Esophagus muscularis mucosa (tissue), 4 donors: ENCODE data around the gene FZD7. TPM values are rescaled to one million over a fixed set of nuclear protein-coding genes. Genes with fewer than 3 reads are reported as not detected.
A peak's percentile ranks its signal among the peaks of the same experiment; 100 is the strongest.

ENCODE experiments used
- DNase-seq: peaks from one replicate; pipeline ENCODE4 v3.0.0-alpha.2; 2017; ENCODE audit errors: extremely low spot score
- H3K27ac ChIP-seq, 4 donors: fragments of 200-600 bp; sonication (generic); replicated peaks in 1 of 4; 1 replicate in 3 of 4; 2 replicates in 1 of 4; pipeline ENCODE4 v1.5.1; 2016 to 2019; ENCODE audit warnings: mild to moderate bottlenecking in 1 of 4
- H3K27me3 ChIP-seq, 4 donors: fragments of 200-600 bp; sonication (generic); one replicate each; pipeline versions ENCODE4 v1.5.1 to v1.6.0; 2016 to 2019
- H3K36me3 ChIP-seq, 4 donors: fragments of 200-600 bp; sonication (generic); one replicate each; pipeline ENCODE4 v1.5.1; 2016 to 2019
- H3K4me1 ChIP-seq, 4 donors: fragments of 200-600 bp; sonication (generic); one replicate each; pipeline ENCODE4 v1.5.1; 2016 to 2019
- H3K4me3 ChIP-seq, 4 donors: fragments of 200-600 bp; sonication (generic); 1 replicate in 2 of 4; 2 replicates in 2 of 4; pipeline ENCODE4 v1.5.1; 2016 to 2019; ENCODE audit warnings: mild to moderate bottlenecking in 4 of 4, moderate library complexity in 1 of 4
- H3K9me3 ChIP-seq, 4 donors: fragments of 200-600 bp; sonication (generic); 1 replicate in 3 of 4; 2 replicates in 1 of 4; pipeline ENCODE4 v1.5.1; 2016 to 2019
- EP300 ChIP-seq: sonication (generic); formaldehyde crosslinking; IDR thresholded peaks from one replicate; pipeline ENCODE4 v1.6.1; 2017; ENCODE audit warnings: antibody characterized with exemption
- POLR2A ChIP-seq: fragments of 450-650 bp; IDR thresholded peaks from one replicate; pipeline ENCODE4 v1.6.1; 2017; ENCODE audit warnings: antibody characterized with exemption, moderate library complexity, mild to moderate bottlenecking, low read depth
- POLR2AphosphoS5 ChIP-seq, 2 donors: sonication (generic); formaldehyde crosslinking; IDR thresholded peaks; one replicate each; pipeline ENCODE4 v1.6.1; 2017; ENCODE audit warnings: antibody characterized with exemption in 2 of 2
- WGBS: methylation state at CpG from one replicate; pipeline ENCODE4 v1.1.5; 2018; 5-methylcytosine and 5-hydroxymethylcytosine counted together
- intact Hi-C: fragments of 100-400 bp; cut with DNase I; formaldehyde crosslinking; loops from one replicate; pipeline ENCODE4 v1.15.1; 2023
- total RNA-seq, 4 donors: library from RNA; depleted of rRNA; stranded (reverse); fragments of >200 nt; gene quantifications; one replicate each; pipeline versions ENCODE4 v1.1.0 to v1.2.1, GENCODE V29; 2016
- TF ChIP-seq, protein P1 (sequence below), 3 experiments: fragments of 200-600 bp in 2 of 3; fragments of 450-650 bp in 1 of 3; sonication (generic) in 2 of 3; IDR thresholded peaks; one replicate each; pipeline ENCODE4 v1.5.1; 2017 to 2019; ENCODE audit warnings: antibody characterized with exemption in 3 of 3, mild to moderate bottlenecking in 2 of 3, moderate library complexity in 1 of 3

The FZD7 gene
- total RNA-seq, 4 donors from 2014 or later, result 51.5 to 67.7 (median 57.7) TPM

DNA sequence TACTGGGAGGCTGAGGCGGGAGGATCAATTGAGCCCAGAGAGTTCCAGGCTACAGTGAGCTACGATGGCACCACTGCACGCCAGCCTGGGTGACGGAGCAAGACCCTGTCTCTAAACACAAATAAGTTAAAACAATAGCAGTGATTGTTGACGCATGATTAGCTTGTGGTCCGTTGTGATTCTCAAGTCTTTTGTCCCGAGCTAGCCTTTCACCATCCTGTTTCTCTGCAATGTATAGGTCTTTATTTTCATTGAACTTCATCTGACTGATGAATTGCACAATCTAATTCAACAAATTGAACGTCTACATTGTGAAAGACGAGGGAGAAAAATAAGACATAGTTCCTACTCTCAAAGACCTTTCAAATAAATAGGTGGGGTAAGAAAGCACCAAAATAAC is 8.8 kb upstream of the FZD7 start:
- Histone ChIP-seq H3K4me3 (no peak overlapping the region), H3K36me3 (no peaks in the 10 kb centered on the region), H3K27me3 (no peaks in the 10 kb centered on the region), H3K27ac (no peak overlapping the region), H3K9me3 (no peaks in the 10 kb centered on the region), H3K4me1 (peaks cover 5 to 15% (median 10%) of the 10 kb centered on the region in 4 donors)
- no peak for TF ChIP-seq POLR2A
- 87% methylated on average over 9 of the region's 9 CpGs for WGBS
- intact Hi-C loops, result no loop called here
- DNase-seq, result no peak

DNA sequence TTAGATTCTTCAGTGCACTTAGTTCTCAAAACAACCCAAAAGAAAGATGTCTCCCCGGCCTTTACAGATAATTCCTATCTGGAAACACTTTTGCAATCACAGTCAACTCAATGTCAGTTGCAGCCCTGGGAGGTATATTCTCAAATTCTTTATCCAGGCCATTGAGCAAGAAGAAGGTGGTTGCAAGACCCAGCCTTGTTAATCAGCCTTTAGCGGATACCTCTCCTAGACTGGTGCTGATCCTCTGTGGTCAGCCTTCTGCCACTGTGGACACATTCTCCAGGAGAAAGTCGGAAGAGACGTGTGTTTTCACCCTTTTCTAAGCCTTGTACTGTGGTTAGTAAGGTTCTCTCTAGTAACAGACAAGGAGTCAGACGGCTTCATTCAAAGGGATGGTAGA is 7.8 kb upstream of the FZD7 start:
- WGBS, result 95% methylated on average over 5 of the region's 5 CpGs
- TF ChIP-seq POLR2AphosphoS5 (IDR thresholded peaks at IDR 0.05) (no peak), POLR2A (no peak), EP300 (no peak)
- TF ChIP-seq, protein P1, sequence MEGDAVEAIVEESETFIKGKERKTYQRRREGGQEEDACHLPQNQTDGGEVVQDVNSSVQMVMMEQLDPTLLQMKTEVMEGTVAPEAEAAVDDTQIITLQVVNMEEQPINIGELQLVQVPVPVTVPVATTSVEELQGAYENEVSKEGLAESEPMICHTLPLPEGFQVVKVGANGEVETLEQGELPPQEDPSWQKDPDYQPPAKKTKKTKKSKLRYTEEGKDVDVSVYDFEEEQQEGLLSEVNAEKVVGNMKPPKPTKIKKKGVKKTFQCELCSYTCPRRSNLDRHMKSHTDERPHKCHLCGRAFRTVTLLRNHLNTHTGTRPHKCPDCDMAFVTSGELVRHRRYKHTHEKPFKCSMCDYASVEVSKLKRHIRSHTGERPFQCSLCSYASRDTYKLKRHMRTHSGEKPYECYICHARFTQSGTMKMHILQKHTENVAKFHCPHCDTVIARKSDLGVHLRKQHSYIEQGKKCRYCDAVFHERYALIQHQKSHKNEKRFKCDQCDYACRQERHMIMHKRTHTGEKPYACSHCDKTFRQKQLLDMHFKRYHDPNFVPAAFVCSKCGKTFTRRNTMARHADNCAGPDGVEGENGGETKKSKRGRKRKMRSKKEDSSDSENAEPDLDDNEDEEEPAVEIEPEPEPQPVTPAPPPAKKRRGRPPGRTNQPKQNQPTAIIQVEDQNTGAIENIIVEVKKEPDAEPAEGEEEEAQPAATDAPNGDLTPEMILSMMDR (IDR thresholded peaks at IDR 0.05), result no peak
- no peaks in the 10 kb centered on the region for H3K27me3 ChIP-seq
- no peaks in the 10 kb centered on the region for H3K9me3 ChIP-seq
- H3K4me1 ChIP-seq, result peaks cover 0 to 8% (median 3%) of the 10 kb centered on the region in 4 donors
- H3K36me3 ChIP-seq, result no peaks in the 10 kb centered on the region
- H3K4me3 ChIP-seq, result no peak overlapping the region
- DNase-seq, result no peak
- no peak overlapping the region for H3K27ac ChIP-seq
- intact Hi-C loops, result no loop called here

DNA sequence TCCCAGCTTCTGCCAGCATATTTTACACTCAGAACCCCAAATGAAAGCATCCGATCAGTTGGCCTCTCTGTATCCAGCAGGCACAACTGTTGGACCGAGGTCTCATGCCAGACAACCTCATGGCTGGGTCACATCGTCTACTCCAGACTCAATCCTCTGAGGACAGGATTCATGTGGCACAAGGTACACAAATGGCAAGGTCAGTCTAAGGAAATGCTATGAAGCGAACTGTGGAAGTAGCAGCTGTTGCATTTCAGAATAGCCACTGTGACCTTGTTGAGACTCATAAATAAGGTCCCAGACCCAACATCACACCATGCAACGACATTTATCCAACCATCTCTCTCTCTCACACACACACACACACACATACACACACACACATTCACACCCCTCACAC is 7.1 kb upstream of the FZD7 start:
- Histone ChIP-seq H3K36me3 (no peaks in the 10 kb centered on the region), H3K27me3 (no peaks in the 10 kb centered on the region), H3K4me3 (no peak overlapping the region), H3K9me3 (no peaks in the 10 kb centered on the region), H3K4me1 (peaks cover under 1 to 12% (median 7%) of the 10 kb centered on the region in 4 donors), H3K27ac (no peak overlapping the region)
- no peak for DNase-seq
- TF ChIP-seq EP300 (no peak), POLR2AphosphoS5 (IDR thresholded peaks at IDR 0.05) (no peak), POLR2A (no peak)
- TF ChIP-seq, protein P1 (IDR thresholded peaks at IDR 0.05), result no peak
- intact Hi-C loops, result no loop called here
- 91% methylated on average over 5 of the region's 5 CpGs for WGBS

DNA sequence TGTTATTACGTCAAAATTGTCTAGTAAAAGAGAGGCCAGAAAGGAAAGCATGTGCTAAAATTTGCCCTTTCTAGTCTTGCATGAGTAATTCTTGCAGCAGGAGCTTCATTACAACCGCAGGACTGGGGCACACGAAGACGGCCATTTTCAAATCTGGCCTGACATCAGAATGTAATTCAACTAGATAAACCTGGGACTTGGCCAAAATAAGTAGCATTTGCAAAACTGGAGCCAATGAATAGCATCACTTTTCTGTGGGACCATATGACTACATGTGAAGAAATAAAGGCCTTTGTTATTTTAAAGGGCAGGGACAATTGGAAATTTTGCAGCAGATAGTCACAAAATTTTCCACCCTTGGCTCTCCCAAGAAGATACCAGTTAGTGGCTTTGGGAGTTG is 3.0 kb upstream of the FZD7 start:
- Histone ChIP-seq H3K4me1 (peaks cover 19 to 34% (median 26%) of the 10 kb centered on the region in 4 donors), H3K27ac (peak overlapping the region in 3 of 4 donors; percentile 96 to 99 (median 98)), H3K9me3 (no peaks in the 10 kb centered on the region), H3K36me3 (no peaks in the 10 kb centered on the region), H3K4me3 (no peak overlapping the region), H3K27me3 (peaks cover 0 to 5% (median 0%) of the 10 kb centered on the region in 4 donors)
- TF ChIP-seq EP300 (no peak), POLR2AphosphoS5 (IDR thresholded peaks at IDR 0.05) (no peak), POLR2A (no peak)
- TF ChIP-seq, protein P1 (IDR thresholded peaks at IDR 0.05), result no peak
- no peak for DNase-seq
- WGBS, result 68% methylated on average over 4 of the region's 4 CpGs
- intact Hi-C loops, result loop anchor here (5.0 to 10.0 kb wide), 2 partner anchors 168 to 236 kb away; no protein-coding TSS in a partner anchor

DNA sequence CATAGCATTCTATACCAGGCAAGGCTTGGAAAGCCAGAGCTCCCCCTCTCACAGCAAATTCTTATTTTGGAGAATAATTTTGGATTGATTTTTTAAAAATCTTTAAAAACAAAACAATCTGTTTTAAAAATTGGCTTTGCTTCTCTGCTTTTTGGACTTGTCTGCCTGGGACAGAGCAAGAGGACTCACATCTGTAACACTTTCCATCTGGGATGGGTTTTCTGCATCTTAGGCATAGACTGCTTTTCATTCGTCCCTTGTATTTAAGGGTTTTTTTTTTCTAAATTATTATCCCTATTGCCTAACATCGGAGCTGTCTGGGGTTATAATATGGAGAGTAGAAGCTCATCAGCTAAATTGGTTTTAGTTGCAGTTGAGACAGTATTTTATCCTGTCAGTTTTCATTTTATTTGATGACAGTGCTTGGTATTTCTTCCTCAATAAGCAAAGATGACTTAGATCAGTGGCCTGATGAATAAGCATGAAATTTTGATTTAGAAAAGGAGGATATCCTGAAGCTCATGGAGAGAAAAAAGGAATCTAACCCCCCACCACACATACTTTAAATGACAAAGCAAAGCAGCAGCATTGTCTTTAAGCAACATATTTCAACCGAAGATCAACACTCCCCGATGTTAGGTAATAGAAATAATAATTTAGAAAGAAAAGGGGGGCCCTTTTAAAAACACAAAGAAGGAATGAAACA is 2.3 kb upstream of the FZD7 start:
- H3K9me3 ChIP-seq, result no peaks in the 10 kb centered on the region
- DNase-seq, result no peak
- H3K4me3 ChIP-seq, result peak overlapping the region; percentile 70 to 94 (median 80)
- intact Hi-C loops, result loop anchor here (5.0 to 10.0 kb wide), 2 partner anchors 169 to 237 kb away; no protein-coding TSS in a partner anchor
- H3K36me3 ChIP-seq, result no peaks in the 10 kb centered on the region
- 57% methylated on average over 4 of the region's 4 CpGs for WGBS
- peaks cover 0 to 11% (median 0%) of the 10 kb centered on the region in 4 donors for H3K27me3 ChIP-seq
- H3K4me1 ChIP-seq, result peaks cover 25 to 41% (median 31%) of the 10 kb centered on the region in 4 donors
- TF ChIP-seq POLR2A (no peak), EP300 (no peak), POLR2AphosphoS5 (IDR thresholded peaks at IDR 0.05) (no peak)
- TF ChIP-seq, protein P1 (IDR thresholded peaks at IDR 0.05), result no peak
- peak overlapping the region; percentile 96 to 99 (median 98) for H3K27ac ChIP-seq
